ENCODE measurements around the gene TBC1D30.
"Not testable (repeated sequence)": the region's sequence is repeated elsewhere in the genome, so short reads cannot be mapped to it uniquely, and the experiment has no call there.

TBC1D30 gene

DNA sequence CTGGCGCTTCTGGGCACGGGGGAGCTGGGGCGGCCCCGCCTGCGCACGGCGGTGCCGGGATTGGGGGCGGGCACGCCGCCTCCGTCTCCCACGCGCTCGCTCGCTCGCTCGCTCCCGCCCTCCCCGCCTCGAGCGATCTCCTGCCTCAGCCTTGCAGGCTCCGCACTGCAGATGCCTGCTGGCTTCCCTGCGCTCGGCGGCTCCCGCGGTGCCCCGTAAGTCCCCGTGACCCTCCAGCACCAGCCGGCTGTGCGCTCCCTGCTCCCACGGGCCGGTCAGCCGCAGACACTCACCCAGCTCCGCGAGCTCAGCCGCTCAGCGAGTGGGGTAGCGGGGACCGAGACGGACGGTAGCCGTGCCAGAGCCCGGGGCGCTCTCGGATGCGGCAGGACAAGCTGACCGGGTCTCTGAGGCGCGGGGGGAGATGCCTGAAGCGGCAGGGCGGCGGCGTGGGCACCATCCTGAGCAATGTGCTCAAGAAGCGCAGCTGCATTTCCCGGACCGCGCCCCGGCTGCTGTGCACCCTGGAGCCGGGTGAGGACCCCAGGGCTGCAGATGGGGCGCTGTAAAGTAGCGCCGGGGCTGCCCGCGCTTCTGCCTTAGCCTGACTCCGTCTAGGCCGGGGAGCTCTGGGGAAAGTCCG lies at the start of gene TBC1D30:
Gene TBC1D30 (plus strand): TSS at position 148 of the 643 bp plus-strand sequence. CDS start 233 bp downstream, at position 381.
- peak; percentile 67 for DNase-seq

DNA sequence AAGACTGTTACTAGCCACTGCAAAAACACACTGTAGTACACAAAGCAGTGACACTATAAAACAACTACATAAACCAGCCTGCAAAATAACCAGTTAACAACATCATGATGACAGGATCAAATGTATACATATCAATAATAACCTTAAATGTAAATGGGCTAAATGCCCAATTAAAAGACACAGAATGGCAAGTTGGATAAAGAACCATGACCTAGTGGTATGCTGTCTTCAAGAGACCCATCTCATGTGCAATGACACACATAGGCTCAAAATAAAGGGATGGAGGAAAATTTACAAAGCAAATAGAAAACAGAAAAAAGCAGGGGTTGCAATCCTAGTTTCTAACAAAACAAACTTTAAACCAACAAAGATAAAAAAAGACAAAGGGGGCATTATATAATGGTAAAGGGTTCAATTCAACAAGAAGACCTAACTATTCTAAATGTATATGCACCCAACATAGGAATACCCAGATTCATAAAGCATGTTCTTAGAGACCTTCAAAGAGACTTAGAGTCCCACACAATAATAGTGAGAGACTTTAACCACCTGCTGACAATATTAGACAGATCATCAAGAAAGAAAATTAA lies 49.2 kb upstream of the TBC1D30 start:
- DNase-seq = not testable (repeated sequence)

- DNase-seq = no peak
Measured at GRCh38 chr12:64779354-64779974, 45.0 kb upstream of the TBC1D30 start.

- peak; percentile 56 for DNase-seq
Measured at GRCh38 chr12:64780132-64780530, 44.3 kb upstream of the TBC1D30 start.

DNA sequence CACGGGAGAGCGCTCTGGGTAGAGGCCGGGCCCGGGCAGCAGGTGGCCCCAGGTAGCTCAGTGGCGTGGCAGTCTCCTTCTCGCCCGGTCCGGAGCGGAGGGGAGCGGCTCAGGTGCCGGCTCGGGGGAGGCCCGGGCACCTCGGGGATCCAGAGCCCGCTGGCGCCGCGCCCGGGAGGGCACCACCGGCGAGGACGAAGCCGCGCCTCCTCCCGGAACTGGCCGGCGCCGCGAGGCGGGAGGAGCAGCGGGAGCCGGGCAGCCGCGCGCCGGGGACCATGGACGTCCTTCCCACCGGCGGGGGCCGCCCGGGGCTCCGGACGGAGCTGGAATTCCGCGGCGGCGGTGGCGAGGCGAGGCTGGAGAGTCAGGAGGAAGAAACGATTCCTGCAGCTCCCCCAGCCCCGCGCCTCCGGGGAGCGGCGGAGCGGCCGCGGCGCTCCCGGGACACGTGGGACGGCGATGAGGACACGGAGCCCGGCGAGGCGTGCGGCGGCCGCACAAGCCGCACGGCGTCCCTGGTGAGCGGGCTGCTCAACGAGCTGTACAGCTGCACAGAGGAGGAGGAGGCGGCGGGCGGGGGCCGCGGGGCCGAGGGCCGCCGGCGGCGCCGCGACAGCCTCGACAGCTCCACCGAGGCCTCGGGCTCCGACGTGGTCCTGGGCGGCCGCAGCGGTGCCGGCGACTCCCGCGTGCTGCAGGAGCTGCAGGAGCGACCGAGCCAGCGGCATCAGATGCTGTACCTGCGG lies 43.7 kb upstream of the TBC1D30 start:
- DNase-seq = peak; percentile 56

GRCh38 chr12:64781280-64782190 lies 42.9 kb upstream of the TBC1D30 start:
- no peak for DNase-seq

- DNase-seq = no peak
Measured at GRCh38 chr12:64782191-64782876, 42.1 kb upstream of the TBC1D30 start.

DNA sequence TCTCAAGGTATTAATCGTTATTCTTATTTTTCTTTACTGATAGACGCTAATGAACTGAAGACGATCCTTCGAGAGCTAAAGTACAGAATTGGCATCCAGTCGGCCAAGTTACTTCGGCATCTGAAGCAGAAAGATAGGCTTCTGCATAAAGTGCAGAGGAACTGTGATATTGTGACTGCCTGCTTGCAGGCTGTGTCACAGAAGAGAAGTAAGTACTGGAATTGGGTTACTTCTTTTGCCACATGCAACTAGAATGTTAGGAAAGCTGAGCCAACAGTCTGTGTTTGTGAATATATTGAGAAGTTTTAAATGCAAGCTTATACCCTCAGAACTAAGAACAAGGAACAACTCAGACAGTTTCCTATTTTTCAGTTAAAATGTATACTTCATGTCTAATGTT lies 38.6 kb upstream of the TBC1D30 start:
- DNase-seq = no peak

- no peak for DNase-seq
Measured at GRCh38 chr12:64790166-64790565, 34.3 kb upstream of the TBC1D30 start.

DNA sequence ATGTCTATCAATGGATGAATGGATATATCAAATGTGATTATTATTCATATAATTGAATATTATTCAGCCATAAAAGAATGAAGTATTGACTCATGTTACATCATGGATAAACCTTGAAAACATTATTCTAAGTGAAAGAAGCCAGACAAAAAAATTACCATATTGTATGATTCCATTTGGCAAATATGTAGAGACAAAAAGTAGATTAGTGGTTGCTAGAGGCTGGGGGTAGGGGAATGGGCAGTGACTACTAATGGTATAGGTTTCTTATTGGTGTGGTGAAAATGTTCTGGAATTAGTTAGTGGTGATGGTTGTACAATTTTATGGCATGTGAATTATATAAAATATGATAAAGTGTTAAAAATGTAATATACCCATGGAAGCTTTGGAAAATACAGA lies 33.4 kb upstream of the TBC1D30 start:
- DNase-seq = no peak

GRCh38 chr12:64792128-64792527 lies 32.3 kb upstream of the TBC1D30 start:
- DNase-seq = no peak

DNA sequence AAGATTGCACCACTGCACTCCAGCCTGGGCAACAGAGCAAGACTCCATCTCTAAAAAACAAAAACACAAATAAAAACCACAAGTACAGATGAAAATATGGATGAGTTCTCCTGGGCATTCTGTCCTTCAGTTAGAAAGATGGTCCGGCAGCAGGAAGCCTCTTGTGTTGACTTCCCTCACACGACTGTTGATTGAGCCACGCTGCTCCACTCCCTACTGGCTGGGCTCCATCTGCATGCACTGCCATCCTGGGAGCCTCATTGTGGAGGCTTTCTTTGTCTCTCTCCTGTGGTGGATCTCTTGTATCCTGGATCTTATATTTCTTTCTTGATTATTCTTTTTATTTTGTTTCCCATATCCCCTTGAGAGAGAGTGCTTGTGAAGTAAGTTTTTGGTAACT lies 30.8 kb upstream of the TBC1D30 start:
- DNase-seq = no peak

- DNase-seq = no peak
Measured at GRCh38 chr12:64794305-64794704, 30.1 kb upstream of the TBC1D30 start.

DNA sequence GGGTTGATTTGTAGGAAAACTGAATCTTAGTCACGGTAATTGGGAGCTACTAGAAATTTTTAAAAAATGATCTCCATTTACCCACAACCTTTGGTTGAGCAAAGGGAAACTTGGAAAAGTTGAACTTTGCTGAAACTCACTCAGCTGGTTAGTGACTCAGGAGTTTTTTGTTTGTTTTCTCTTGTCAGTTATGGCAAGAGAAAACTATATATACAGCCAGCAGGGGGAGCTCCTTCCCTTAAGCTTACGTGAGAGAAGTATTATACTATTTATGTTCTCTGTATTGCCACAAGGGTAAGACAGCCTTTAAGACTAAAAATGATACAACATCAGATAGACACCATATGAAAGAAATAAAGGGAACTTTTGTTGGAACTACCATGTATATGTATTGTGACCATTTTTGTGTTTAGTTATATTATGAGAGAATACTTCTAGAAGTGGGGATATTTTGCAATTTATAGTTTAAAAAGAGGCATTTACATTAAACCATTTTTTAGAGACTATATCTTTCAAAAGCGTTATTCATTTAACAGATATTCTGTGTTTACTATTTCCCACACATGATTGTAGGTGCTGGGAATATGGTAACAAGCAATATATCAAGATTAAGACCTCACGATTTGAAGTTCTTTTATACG lies 28.1 kb upstream of the TBC1D30 start:
- DNase-seq = peak; percentile 86

DNA sequence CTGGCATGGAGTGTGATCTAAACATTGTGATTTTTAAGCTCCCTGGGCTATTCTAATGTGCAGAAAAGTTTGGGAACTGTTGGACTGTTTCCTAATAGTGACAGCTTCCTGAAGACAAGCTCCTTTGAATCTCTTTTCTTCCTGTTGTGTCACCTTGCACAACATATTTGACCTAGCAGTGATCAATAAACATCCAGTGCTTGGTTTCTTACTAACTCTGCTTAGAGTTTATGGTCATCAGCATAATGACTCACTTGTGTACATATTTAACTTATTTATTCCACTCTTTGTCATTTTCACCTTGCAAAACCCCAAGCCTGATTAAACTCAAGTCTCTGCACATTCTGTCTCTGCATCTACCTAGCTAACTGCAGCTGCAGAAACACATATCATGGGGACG lies 27.3 kb upstream of the TBC1D30 start:
- no peak for DNase-seq

DNA sequence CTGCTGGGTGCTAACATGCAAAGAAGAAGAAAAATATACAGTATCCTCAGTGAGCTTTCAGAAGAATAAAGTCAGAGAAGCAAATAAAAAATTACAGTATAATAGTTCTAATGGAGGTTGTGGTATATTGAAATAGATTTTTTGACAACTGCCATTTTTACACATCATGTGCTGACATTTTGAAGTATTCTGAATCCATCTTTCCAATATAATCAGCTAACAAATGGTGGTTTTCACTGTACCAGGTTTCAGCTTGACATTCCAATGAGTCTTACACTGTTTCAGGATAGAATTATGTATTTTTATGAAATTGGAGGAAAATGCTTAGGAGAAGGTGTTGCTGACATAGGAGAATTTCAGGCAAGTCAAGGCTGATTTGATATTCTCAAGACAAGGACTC lies 26.3 kb upstream of the TBC1D30 start:
- DNase-seq = no peak

DNA sequence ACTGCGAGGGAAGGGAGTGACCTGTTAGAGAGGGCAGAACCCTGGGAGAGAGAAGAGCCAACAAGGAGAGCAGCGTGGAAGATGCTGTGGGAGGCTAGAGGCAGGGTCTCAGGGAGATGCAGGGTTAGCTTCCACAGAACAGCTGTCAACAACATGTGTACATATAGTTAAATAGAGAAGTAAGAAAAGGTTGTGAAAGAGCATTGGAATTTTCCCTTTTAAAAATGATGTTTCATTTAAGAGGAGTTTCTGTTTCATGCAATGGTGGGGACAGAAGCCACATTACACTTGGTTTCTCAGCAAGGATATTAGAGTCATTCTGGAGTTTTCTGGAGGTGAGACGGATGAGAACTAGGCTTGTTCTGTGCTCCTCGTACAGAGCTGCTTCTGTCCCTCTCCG lies 23.8 kb upstream of the TBC1D30 start:
- no peak for DNase-seq

- DNase-seq = no peak
Measured at GRCh38 chr12:64801381-64801780, 23.1 kb upstream of the TBC1D30 start.

GRCh38 chr12:64802180-64802775 lies 22.2 kb upstream of the TBC1D30 start:
- DNase-seq = peak; percentile 33

DNA sequence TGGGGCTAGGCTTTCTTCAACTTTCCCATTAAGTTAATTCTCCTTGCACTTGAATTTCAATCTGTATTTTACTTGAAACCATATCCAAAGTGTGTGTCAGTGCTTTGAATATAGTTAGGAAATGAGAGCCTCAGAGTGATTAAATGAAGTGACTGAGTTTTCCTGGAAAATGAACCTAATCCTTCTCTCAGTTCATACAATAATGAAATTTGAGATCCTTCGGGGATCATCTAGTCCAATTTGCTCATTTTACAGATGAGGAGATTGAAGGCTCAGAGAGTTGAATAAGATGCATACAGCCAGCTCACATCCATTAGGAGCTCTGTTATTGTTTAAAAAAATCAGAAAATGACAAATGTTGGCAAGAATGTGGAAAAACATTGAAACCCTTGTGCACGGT lies 18.3 kb upstream of the TBC1D30 start:
- DNase-seq = no peak
